ENCODE results near the gene PLPP3.

PLPP3 gene

DNA sequence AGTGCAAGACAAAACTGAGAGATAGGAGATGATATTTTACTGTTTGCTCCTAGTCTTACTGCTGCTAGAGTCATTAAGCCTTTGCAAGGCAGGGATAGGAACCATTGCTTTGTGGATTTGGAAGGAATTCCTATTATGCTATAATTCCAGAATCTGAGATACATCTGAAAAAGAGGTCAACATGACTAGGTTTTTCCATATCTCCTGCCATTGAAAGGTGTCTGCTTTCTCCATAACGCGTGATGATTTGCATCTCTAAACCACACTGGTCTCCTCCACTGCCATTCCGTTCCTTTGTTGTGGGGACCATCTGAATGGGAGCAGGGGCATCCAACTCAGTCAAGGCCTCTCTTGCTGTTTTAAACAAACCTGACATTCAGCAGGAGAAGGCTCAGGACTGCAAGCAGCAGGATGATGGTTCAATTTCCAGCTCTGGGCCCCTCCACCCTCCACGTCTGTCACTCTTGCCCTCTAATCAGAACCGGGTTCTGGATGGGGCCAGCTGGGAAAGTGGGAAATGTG is 45.2 kb downstream of the PLPP3 start:
- Histone ChIP-seq H3K4me1 (ENCODE audit: insufficient read depth, low read length, severe bottlenecking) (no peaks in the 10 kb centered on the region), H3K27me3 (ENCODE audit: insufficient read depth, low read length) (no peaks in the 10 kb centered on the region), H3K9me2 (ENCODE audit: low read depth, low read length) (no peaks in the 10 kb centered on the region), H3K36me3 (ENCODE audit: insufficient read depth, low read length) (no peaks in the 10 kb centered on the region), H3K79me2 (ENCODE audit: insufficient read depth, low read length) (no peaks in the 10 kb centered on the region), H3K4me2 (ENCODE audit: low read length) (no peak overlapping the region), H3K9ac (ENCODE audit: low read length) (no peak overlapping the region), H3K9me3 (ENCODE audit: low read length) (no peaks in the 10 kb centered on the region), H3F3A (ENCODE audit: insufficient read depth, low read length) (no peaks in the 10 kb centered on the region), H2AFZ (ENCODE audit: low read length) (no peak overlapping the region), H3K4me3 (ENCODE audit: low read depth, low read length, poor library complexity, severe bottlenecking) (no peak overlapping the region), H3K27ac (ENCODE audit: low read depth, low read length, poor library complexity, severe bottlenecking) (no peak overlapping the region), H4K20me1 (ENCODE audit: insufficient read depth, low read length) (no peaks in the 10 kb centered on the region)
- TF ChIP-seq EZH2 (IDR thresholded peaks at IDR 0.05; ENCODE audit: borderline replicate concordance, low read length), result no peak
- TF ChIP-seq, protein P1, sequence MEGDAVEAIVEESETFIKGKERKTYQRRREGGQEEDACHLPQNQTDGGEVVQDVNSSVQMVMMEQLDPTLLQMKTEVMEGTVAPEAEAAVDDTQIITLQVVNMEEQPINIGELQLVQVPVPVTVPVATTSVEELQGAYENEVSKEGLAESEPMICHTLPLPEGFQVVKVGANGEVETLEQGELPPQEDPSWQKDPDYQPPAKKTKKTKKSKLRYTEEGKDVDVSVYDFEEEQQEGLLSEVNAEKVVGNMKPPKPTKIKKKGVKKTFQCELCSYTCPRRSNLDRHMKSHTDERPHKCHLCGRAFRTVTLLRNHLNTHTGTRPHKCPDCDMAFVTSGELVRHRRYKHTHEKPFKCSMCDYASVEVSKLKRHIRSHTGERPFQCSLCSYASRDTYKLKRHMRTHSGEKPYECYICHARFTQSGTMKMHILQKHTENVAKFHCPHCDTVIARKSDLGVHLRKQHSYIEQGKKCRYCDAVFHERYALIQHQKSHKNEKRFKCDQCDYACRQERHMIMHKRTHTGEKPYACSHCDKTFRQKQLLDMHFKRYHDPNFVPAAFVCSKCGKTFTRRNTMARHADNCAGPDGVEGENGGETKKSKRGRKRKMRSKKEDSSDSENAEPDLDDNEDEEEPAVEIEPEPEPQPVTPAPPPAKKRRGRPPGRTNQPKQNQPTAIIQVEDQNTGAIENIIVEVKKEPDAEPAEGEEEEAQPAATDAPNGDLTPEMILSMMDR (IDR thresholded peaks at IDR 0.05; ENCODE audit: low read length), result no peak

DNA sequence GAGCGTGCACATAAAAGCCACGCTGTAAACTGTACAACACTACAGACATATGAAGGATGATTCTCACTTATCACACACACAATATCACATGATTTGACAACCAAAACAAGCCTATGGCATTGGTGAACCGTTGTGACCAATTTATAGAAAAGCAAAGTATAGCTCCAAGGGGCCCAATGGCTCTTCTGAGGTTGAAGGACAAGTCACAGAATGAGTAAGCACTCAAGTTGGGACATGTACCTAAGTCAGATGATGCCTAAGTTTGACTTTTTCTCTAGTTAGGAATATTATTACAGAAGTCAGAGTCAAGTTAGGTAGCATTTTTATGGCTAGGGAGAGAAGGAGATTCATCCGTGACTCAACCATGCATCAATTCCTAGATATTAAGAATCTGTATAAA is 45.7 kb downstream of the PLPP3 start:
- Histone ChIP-seq H3K4me1 (ENCODE audit: insufficient read depth, low read length, severe bottlenecking) (no peaks in the 10 kb centered on the region), H3K27me3 (ENCODE audit: insufficient read depth, low read length) (no peaks in the 10 kb centered on the region), H3K9me2 (ENCODE audit: low read depth, low read length) (no peaks in the 10 kb centered on the region), H3K9ac (ENCODE audit: low read length) (no peak overlapping the region), H3K27ac (ENCODE audit: low read depth, low read length, poor library complexity, severe bottlenecking) (no peak overlapping the region), H3K4me2 (ENCODE audit: low read length) (no peak overlapping the region), H3K9me3 (ENCODE audit: low read length) (no peaks in the 10 kb centered on the region), H3K36me3 (ENCODE audit: insufficient read depth, low read length) (no peaks in the 10 kb centered on the region), H3K79me2 (ENCODE audit: insufficient read depth, low read length) (no peaks in the 10 kb centered on the region), H3F3A (ENCODE audit: insufficient read depth, low read length) (no peaks in the 10 kb centered on the region), H2AFZ (ENCODE audit: low read length) (no peak overlapping the region), H4K20me1 (ENCODE audit: insufficient read depth, low read length) (no peaks in the 10 kb centered on the region), H3K4me3 (ENCODE audit: low read depth, low read length, poor library complexity, severe bottlenecking) (no peak overlapping the region)
- no peak for TF ChIP-seq EZH2 (IDR thresholded peaks at IDR 0.05; ENCODE audit: borderline replicate concordance, low read length)
- TF ChIP-seq, protein P1 (IDR thresholded peaks at IDR 0.05; ENCODE audit: low read length), result no peak

DNA sequence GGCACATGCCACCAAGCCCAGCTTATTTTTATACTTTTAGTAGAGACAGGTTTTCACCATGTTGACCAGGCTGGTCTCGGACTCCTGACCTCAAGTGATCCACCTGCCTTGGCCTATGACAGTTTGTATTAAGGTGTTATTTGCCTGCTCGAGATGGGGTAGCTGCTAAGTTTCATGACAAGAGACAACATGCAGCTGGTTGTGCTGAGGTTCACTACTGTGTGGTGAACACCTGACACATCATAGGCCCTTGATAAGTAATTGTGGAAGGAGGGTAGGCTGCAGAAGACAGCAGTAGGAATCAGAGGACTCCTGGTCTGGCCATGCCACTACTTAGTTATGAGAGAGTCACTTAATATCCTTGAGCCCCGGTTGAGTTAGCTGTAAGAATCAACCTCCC is 46.2 kb downstream of the PLPP3 start:
- H2AFZ ChIP-seq (ENCODE audit: low read length), result no peak overlapping the region
- TF ChIP-seq EZH2 (IDR thresholded peaks at IDR 0.05; ENCODE audit: borderline replicate concordance, low read length), result no peak
- TF ChIP-seq, protein P1 (IDR thresholded peaks at IDR 0.05; ENCODE audit: low read length), result no peak
- H3F3A ChIP-seq (ENCODE audit: insufficient read depth, low read length), result no peaks in the 10 kb centered on the region
- H3K36me3 ChIP-seq (ENCODE audit: insufficient read depth, low read length), result no peaks in the 10 kb centered on the region
- no peaks in the 10 kb centered on the region for H3K27me3 ChIP-seq (ENCODE audit: insufficient read depth, low read length)
- no peak overlapping the region for H3K4me3 ChIP-seq (ENCODE audit: low read depth, low read length, poor library complexity, severe bottlenecking)
- no peaks in the 10 kb centered on the region for H3K9me2 ChIP-seq (ENCODE audit: low read depth, low read length)
- no peak overlapping the region for H3K9ac ChIP-seq (ENCODE audit: low read length)
- no peak overlapping the region for H3K27ac ChIP-seq (ENCODE audit: low read depth, low read length, poor library complexity, severe bottlenecking)
- H3K4me1 ChIP-seq (ENCODE audit: insufficient read depth, low read length, severe bottlenecking), result no peaks in the 10 kb centered on the region
- H3K79me2 ChIP-seq (ENCODE audit: insufficient read depth, low read length), result no peaks in the 10 kb centered on the region
- no peaks in the 10 kb centered on the region for H4K20me1 ChIP-seq (ENCODE audit: insufficient read depth, low read length)
- no peaks in the 10 kb centered on the region for H3K9me3 ChIP-seq (ENCODE audit: low read length)
- no peak overlapping the region for H3K4me2 ChIP-seq (ENCODE audit: low read length)
